Measurements from ENCODE around the gene PACRG. TPM values are rescaled to one million over a fixed set of nuclear protein-coding genes. Genes with fewer than 3 reads are reported as not detected.

The PACRG gene
- total and polyA plus RNA-seq, 2 of the 4 experiments (the other 2 are of a cell fraction) = not detected

DNA sequence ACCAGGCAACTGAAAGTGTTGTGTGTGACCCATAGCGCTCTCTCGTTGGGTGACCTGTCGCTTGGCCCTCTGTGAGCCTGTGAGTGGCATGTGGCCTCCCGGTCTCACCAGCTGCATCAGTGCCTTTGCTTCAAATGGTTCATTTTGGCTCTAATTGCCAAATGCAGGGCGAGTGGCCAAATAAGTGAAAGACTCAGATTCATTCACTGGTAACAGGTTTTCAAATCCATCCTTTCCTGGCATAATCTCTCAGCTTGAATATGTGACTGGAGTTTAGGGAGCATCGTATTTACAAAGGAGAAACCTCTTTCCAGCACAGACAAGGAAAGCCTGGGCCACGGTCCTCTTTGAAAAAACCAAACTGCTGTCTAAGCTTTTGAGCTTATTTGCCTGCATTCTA is 365.1 kb downstream of the PACRG start:
- ATAC-seq (ENCODE audit: low read depth) (no peak), DNase-seq (no peak)
- no peak overlapping the region for H2AFZ ChIP-seq (replicated peaks; ENCODE audit: low read length, poor library complexity)
- H3K4me3 ChIP-seq (ENCODE audit: insufficient read depth, low read depth, low read length) = no peak overlapping the region
- no peaks in the 10 kb centered on the region for H4K20me1 ChIP-seq (ENCODE audit: insufficient read depth, low read length)
- no peak overlapping the region for H2AK9ac ChIP-seq (replicated peaks; ENCODE audit: low read depth, low read length, poor library complexity)
- no peak overlapping the region for H2BK20ac ChIP-seq (ENCODE audit: low read depth, low read length)
- no peak overlapping the region for H3K9ac ChIP-seq (ENCODE audit: low read depth, low read length)
- no peak overlapping the region for H2AK5ac ChIP-seq (ENCODE audit: low read depth, low read length)
- no TSS peak for BruUV-seq (replicated peaks)
- dilution Hi-C loops (cut with HindIII; ENCODE audit: low sequenced_read_pairs, unreplicated experiment) = no loop called here
- no peak overlapping the region for H3K23ac ChIP-seq (ENCODE audit: low read depth, low read length)
- in situ Hi-C loops (cut with MboI; ENCODE audit: low sequenced_read_pairs) = no loop called here
- POLR2A ChIA-PET (ENCODE audit: unreplicated experiment) = no interaction called here
- H3K79me1 ChIP-seq (ENCODE audit: low read depth in 1 of 2, low read length in 2 of 2) = no peaks in the 10 kb centered on the region
- no peak overlapping the region for H4K5ac ChIP-seq (ENCODE audit: low read depth, low read length)
- H3K4ac ChIP-seq (ENCODE audit: low read depth, low read length) = no peak overlapping the region
- H2BK120ac ChIP-seq (ENCODE audit: low read depth, low read length) = no peak overlapping the region
- H3K27me3 ChIP-seq (ENCODE audit: control insufficient read depth, insufficient read depth, low read length) = no peaks in the 10 kb centered on the region
- CTCF ChIA-PET = no interaction called here
- no peak overlapping the region for H3K56ac ChIP-seq (ENCODE audit: extremely low read depth, insufficient read depth, low read length)
- no peak overlapping the region for H2BK5ac ChIP-seq (ENCODE audit: low read depth, low read length, poor library complexity, severe bottlenecking)
- intact Hi-C loops (cut with micrococcal nuclease) = no loop called here
- no peak overlapping the region for H4K91ac ChIP-seq (ENCODE audit: insufficient read depth, low read depth, low read length)
- H3K18ac ChIP-seq (ENCODE audit: low read depth, low read length) = no peak overlapping the region
- TF ChIP-seq RCOR1 (IDR thresholded peaks at IDR 0.05; ENCODE audit: insufficient replicate concordance, low read length) = no peak
- TF ChIP-seq CTCF (conservative IDR thresholded peaks at IDR 0.05; ENCODE audit: low read depth, low read length) = no peak
- TF ChIP-seq, protein P1, sequence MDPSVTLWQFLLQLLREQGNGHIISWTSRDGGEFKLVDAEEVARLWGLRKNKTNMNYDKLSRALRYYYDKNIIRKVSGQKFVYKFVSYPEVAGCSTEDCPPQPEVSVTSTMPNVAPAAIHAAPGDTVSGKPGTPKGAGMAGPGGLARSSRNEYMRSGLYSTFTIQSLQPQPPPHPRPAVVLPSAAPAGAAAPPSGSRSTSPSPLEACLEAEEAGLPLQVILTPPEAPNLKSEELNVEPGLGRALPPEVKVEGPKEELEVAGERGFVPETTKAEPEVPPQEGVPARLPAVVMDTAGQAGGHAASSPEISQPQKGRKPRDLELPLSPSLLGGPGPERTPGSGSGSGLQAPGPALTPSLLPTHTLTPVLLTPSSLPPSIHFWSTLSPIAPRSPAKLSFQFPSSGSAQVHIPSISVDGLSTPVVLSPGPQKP (IDR thresholded peaks at IDR 0.05; ENCODE audit: borderline replicate concordance, low read depth, low read length) = no peak
- TF ChIP-seq BHLHE40 (IDR thresholded peaks at IDR 0.05; ENCODE audit: low read depth, low read length) = no peak
- no peak for TF ChIP-seq CEBPB (IDR thresholded peaks at IDR 0.05; ENCODE audit: low read depth, low read length)
- TF ChIP-seq CHD1 (IDR thresholded peaks at IDR 0.05; ENCODE audit: low read depth, low read length) = no peak
- TF ChIP-seq MAZ (IDR thresholded peaks at IDR 0.05; ENCODE audit: borderline replicate concordance, low read depth, low read length) = no peak
- TF ChIP-seq FOS (IDR thresholded peaks at IDR 0.05; ENCODE audit: low read depth, low read length) = no peak
- TF ChIP-seq NFE2L2 (IDR thresholded peaks at IDR 0.05; ENCODE audit: low read depth, low read length) = no peak
- H3K36me3 ChIP-seq (ENCODE audit: control insufficient read depth, insufficient read depth, low read length) = no peaks in the 10 kb centered on the region
- no peaks in the 10 kb centered on the region for H3K9me1 ChIP-seq (ENCODE audit: insufficient read depth, low read length)
- H3K27ac ChIP-seq (ENCODE audit: insufficient read depth, low read length) = no peak overlapping the region
- no peak overlapping the region for H3K4me2 ChIP-seq (ENCODE audit: low read depth, low read length)
- H3K14ac ChIP-seq (replicated peaks; ENCODE audit: low read depth, low read length) = no peak overlapping the region
- no peak overlapping the region for H4K8ac ChIP-seq (ENCODE audit: low read depth in 2 of 2, low read length in 2 of 2)
- WGBS, 2 experiments (ENCODE audit: extremely low coverage in 2 of 2, insufficient read length in 1 of 2) = no CpG with 5 or more reads among the region's 7 CpGs
- no peaks in the 10 kb centered on the region for H3K4me1 ChIP-seq (ENCODE audit: control insufficient read depth, insufficient read depth, low read length)
- H2BK15ac ChIP-seq (ENCODE audit: low read depth, low read length) = no peak overlapping the region
- peaks cover 9% of the 10 kb centered on the region for H3K9me3 ChIP-seq (ENCODE audit: control insufficient read depth, insufficient read depth, low read length)
